T-helper 2 cell treated with Interferon-gamma antibody and Interleukin-4, amounts not matched to agents 5 μg/mL and 100 μg/mL, for 36 hours (primary cell): ENCODE results near the gene SLC22A8.
"Not testable (repeated sequence)": the region's sequence is repeated elsewhere in the genome, so short reads cannot be mapped to it uniquely, and the experiment has no call there.

Source experiments
- DNase-seq: peaks from one replicate; pipeline ENCODE4 v3.0.0; 2021; ENCODE audit warnings: low spot score
- H3K27ac Mint-ChIP-seq: one replicate; pipeline ENCODE4 v1.8.0; 2021; ENCODE audit warnings: mild to moderate bottlenecking, mixed read lengths
- H3K27me3 Mint-ChIP-seq: one replicate; pipeline ENCODE4 v1.8.0; 2021; ENCODE audit warnings: low read depth, mixed read lengths
- H3K36me3 Mint-ChIP-seq: one replicate; pipeline ENCODE4 v1.8.0; 2021; ENCODE audit warnings: low read depth, mixed read lengths
- H3K4me1 Mint-ChIP-seq: one replicate; pipeline ENCODE4 v1.8.0; 2021; ENCODE audit warnings: low read depth, mixed read lengths
- H3K4me3 Mint-ChIP-seq: one replicate; pipeline ENCODE4 v1.8.0; 2022; ENCODE audit warnings: mild to moderate bottlenecking, moderate library complexity, mixed read lengths
- H3K9me3 Mint-ChIP-seq: one replicate; pipeline ENCODE4 v1.8.0; 2021; ENCODE audit warnings: mixed read lengths

SLC22A8 gene

DNA sequence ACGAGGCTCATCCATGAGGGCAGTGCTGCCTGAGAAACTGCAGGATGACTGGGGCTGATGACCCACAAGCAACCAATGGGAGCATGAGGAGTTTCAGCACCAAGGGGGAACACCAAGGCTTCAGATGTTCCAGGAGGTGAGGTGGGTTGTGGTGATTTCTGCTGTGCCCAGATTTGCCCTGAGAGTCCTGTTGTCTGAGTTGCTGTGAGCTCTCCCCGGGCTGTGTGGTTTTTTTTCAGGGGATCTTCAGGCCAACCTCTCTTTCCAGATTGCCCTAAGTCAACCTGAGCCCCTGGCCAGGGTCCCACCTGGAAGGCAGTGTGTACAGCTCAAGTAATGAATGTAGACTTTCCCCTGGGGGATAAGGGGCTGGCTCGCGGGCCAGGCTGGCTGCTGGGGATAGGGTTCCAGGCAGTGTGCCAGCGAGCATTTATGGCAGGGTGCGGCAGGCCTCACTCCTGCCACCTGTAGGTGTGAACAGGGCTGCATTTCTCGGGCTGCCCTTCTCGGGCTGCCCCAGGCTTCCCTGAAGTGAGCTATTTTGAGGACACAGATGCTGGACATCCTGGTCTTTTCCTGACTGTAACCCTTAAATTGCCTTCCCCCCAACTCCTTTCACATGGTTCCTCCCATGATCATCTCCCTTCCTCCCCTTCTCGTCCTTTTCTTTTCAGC, 40.7 kb downstream of the SLC22A8 start:
- no peaks in the 10 kb centered on the region for H3K4me1 Mint-ChIP-seq
- no peak for DNase-seq
- H3K36me3 Mint-ChIP-seq: no peaks in the 10 kb centered on the region
- no peak overlapping the region for H3K27ac Mint-ChIP-seq
- H3K9me3 Mint-ChIP-seq: no peaks in the 10 kb centered on the region
- peaks cover 3% of the 10 kb centered on the region for H3K27me3 Mint-ChIP-seq
- no peak overlapping the region for H3K4me3 Mint-ChIP-seq

DNA sequence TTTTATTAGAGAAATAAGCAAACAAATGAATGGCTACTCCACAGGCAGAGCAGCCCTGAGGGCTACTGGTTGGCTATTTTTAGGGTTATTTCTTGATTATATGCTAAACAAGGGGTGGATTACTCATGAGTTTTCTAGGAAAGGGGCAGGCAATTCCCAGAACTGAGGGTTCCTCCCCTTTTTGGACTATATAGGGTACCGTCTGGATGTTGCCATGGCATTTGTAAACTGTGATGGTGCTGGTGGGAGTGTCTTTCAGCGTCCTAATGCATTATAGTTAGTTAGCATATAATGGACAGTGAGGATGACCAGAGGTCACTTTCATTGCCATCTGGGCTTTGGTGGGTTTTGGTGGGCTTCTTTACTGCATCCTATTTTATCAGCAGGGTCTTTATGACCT, 50.1 kb downstream of the SLC22A8 start:
- H3K36me3 Mint-ChIP-seq: no peaks in the 10 kb centered on the region
- H3K4me1 Mint-ChIP-seq: no peaks in the 10 kb centered on the region
- H3K27ac Mint-ChIP-seq: no peak overlapping the region
- no peak overlapping the region for H3K4me3 Mint-ChIP-seq
- DNase-seq: no peak
- no peaks in the 10 kb centered on the region for H3K9me3 Mint-ChIP-seq
- H3K27me3 Mint-ChIP-seq: peaks cover 9% of the 10 kb centered on the region

DNA sequence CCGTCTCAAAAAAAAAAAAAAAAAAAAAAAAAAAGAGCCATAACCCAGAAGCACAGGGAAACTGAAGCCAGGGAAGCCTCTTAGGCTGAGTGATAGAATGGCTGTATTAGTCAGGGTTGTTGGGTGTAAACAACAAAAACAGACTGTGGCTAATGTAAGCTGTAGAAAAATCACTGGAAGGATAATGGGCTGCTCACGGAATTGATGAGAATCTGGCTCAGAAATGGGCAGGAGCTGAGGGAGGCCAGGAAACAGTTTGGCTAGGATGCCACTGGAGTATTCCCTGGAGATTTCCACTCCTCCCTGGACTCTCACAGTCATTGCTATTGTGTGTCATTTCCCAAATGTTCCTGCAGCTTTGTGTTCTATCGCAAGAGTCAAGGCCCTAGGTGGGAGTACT, 53.2 kb downstream of the SLC22A8 start:
- Mint-ChIP-seq H3K27me3 (peaks cover 7% of the 10 kb centered on the region), H3K4me3 (no peak overlapping the region), H3K9me3 (no peaks in the 10 kb centered on the region)

DNA sequence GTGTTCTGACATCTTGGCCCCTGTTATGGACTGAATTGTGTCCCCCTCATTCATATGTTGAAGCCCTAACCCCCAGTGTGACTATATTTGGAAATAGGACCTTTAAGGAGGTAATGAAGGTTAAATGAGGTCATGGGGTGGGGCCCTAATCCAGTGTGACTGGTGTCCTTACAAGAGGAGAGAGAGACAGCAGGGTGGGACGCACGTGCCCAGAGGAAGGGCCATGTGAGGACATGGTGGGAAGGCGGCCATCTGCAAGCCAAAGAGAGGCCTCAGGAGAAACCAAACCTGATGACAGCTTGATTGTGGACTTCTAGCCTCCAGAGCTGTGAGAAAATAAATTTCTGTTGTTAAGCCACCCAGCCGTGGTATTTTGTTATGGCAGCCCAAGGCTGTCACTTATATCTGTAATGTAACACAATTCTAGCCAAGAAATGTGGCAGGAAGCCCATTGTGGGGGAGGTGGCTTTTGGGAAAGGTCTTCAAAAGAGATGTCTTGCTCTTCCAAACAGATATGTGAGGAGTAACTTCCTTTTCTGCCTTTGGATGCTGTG, 54.5 kb downstream of the SLC22A8 start:
- Mint-ChIP-seq H3K4me3 (no peak overlapping the region), H3K9me3 (no peaks in the 10 kb centered on the region), H3K27ac (no peak overlapping the region), H3K4me1 (no peaks in the 10 kb centered on the region), H3K36me3 (no peaks in the 10 kb centered on the region), H3K27me3 (no peaks in the 10 kb centered on the region)
- no peak for DNase-seq

More for the DNA sequence above, 53.2 kb downstream of the SLC22A8 start:
- DNase-seq: no peak
- Mint-ChIP-seq H3K27ac (no peak overlapping the region), H3K4me1 (no peaks in the 10 kb centered on the region), H3K36me3 (no peaks in the 10 kb centered on the region)

DNA sequence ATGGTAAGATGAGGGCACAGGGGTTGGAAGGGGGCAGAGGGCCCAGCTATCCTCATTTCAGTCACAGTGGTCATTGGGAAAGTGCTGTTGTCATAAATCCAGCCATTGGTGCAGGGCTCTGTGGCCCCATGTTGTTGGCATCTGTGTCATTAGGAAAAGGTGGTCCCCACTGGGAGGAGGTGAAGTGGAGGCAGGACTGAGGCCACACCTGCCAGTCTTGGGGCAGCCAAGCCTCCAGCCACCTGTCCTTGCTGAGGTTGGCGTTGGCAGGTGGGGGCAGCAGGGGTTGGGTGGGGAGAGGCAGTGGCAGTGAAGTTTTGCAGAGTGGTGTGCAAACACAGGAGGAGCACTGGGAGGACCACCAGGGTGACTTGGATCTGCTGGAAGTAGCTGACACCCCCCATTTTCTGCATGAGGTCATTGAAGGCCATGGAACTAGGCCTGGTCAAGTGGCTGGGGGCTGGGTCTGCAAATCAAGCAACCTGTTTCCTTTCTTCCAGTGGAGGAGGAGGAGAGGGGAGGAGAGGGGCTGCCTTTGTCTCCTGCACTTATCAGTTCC, 56.1 kb downstream of the SLC22A8 start:
- H3K36me3 Mint-ChIP-seq: no peaks in the 10 kb centered on the region
- no peaks in the 10 kb centered on the region for H3K9me3 Mint-ChIP-seq
- H3K4me1 Mint-ChIP-seq: no peaks in the 10 kb centered on the region
- no peak overlapping the region for H3K4me3 Mint-ChIP-seq
- no peaks in the 10 kb centered on the region for H3K27me3 Mint-ChIP-seq
- DNase-seq: no peak
- no peak overlapping the region for H3K27ac Mint-ChIP-seq

DNA sequence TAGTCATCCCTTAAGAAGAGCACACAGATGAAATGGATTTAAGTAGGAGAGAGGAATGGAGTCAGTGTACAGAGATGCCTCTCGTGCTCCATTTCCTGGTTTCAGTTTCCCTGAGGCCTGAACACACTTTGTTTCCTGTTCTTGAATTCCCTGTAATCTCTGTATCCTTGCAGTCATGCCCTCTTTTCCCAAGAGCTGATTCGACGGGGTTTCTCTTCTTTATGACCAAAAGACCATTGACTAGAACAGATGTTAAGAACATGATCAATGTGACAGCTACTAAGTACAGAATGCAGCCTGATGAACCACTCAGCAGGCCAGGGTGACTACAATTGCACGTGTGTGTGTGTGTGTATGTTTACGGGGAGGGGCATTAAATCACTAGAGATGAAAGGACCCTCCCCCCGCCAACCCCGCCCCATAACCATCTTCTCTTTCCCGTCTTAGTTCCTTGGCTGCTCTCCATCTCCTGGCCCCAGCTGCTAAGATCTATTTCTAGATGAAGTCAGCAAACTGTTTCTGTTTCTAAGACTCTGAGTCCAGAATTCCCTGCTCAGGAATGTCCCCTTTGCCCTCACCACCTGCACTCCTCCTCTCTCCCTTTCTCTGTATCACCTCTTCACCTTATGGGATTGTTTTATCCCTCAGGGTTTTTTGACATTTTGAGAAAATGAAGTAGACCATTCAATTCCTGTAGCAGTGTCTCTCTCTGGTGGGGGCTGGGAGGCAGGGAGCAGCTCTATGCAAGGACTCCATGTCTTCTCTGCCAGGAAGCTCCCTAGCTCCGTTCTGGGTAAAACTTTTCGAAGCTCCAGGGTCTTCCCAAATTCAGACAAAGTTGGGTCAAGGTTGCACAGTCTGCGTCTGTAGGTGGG, 56.9 kb downstream of the SLC22A8 start:
- Mint-ChIP-seq H3K4me3 (no peak overlapping the region), H3K36me3 (no peaks in the 10 kb centered on the region), H3K9me3 (no peaks in the 10 kb centered on the region), H3K4me1 (no peaks in the 10 kb centered on the region), H3K27ac (no peak overlapping the region), H3K27me3 (peaks cover 2% of the 10 kb centered on the region)
- no peak for DNase-seq

DNA sequence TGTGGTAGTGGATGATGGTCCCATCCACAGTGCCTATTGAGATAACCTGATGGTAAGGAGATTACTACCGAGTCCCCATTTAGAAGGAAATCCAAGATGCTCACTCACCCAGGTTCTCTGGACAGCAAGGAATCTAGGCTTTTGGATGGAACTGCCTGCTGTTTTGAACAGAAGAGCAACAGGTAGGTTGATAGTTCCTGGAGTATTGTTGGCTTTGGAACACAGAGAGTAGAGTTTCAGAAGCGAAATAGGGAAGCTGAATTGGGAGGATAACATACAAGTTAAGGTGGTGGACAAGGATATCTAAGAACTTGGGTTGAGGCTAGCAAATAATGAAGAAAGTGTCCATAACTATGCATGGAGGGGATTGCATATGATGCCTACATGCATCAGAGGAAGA, 58.5 kb downstream of the SLC22A8 start:
- Mint-ChIP-seq H3K27me3 (peaks cover 2% of the 10 kb centered on the region), H3K36me3 (no peaks in the 10 kb centered on the region), H3K4me1 (no peaks in the 10 kb centered on the region), H3K9me3 (no peaks in the 10 kb centered on the region), H3K27ac (no peak overlapping the region), H3K4me3 (no peak overlapping the region)
- DNase-seq: no peak

DNA sequence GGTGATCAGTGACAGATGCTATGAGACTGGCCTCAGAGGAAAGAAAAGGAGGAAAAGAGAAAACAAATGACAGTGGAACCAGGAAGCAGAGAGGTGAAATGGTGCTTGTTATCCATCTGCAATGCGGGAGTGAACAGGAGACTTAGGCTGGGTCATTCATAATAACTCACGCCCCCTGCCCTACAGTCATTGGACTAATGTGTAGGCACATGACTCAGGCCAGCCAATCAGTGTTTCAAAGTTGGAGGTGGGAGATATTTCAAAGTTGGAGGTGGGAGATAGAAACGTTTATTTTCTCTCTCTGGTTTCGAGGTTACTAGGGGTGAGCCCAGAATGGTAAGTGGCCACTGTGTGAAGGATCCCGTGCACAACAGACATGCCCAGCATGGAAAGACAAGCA, 61.2 kb downstream of the SLC22A8 start:
- Mint-ChIP-seq H3K4me1 (no peaks in the 10 kb centered on the region), H3K9me3 (no peaks in the 10 kb centered on the region), H3K4me3 (no peak overlapping the region), H3K27ac (no peak overlapping the region), H3K36me3 (no peaks in the 10 kb centered on the region), H3K27me3 (peaks cover 2% of the 10 kb centered on the region)
- DNase-seq: no peak

DNA sequence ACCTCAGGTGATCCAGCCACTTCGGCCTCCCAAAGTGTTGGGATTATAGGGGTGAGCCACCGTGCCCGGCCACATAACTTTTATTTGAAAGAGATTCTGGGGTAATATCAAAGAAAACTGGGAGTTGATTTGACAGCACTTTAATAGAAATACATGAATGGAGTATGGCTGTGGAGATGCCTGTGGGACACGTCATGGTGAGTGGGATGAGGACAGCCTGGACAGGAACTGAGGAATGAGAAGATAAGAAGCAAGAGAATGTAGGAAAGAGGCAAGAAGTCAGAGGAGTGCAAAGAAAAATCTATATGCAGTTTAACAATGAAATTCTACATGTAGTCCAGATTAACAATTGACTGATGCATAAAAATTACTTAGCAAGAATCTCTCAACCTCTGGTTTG, 61.8 kb downstream of the SLC22A8 start:
- Mint-ChIP-seq H3K4me3 (no peak overlapping the region), H3K9me3 (no peaks in the 10 kb centered on the region), H3K27me3 (peaks cover 2% of the 10 kb centered on the region), H3K36me3 (no peaks in the 10 kb centered on the region), H3K4me1 (no peaks in the 10 kb centered on the region), H3K27ac (no peak overlapping the region)
- DNase-seq: no peak

DNA sequence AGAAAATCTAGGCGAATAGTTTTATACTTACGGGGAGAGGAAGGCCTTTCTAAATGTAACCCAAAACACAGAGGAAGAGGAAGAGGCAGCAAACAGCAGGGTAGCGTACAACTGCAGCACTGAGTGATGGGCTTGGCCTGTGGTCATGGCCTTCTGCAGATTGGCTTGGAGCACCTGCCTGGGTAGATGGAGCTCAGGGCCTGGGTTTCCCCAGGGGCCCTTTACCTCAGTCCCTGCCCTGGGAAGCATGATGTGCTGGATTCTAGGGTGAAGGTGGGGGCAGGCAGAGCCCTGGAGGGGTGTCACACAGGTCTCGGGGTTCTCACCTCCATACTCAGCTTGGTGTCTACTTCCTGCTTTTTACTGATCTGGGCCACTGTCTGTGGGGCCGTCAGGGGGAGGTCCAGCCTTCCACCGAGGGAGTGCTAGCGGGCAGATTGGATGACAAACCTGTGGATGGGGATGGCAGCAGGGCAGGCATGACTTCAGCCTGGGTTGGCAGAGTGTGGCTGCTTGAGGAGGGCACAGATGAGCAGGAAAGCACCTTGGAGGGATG, 66.8 kb downstream of the SLC22A8 start:
- H3K4me1 Mint-ChIP-seq: no peaks in the 10 kb centered on the region
- H3K9me3 Mint-ChIP-seq: no peaks in the 10 kb centered on the region
- DNase-seq: no peak
- H3K27ac Mint-ChIP-seq: no peak overlapping the region
- H3K36me3 Mint-ChIP-seq: no peaks in the 10 kb centered on the region
- no peak overlapping the region for H3K4me3 Mint-ChIP-seq
- peaks cover 20% of the 10 kb centered on the region for H3K27me3 Mint-ChIP-seq

DNA sequence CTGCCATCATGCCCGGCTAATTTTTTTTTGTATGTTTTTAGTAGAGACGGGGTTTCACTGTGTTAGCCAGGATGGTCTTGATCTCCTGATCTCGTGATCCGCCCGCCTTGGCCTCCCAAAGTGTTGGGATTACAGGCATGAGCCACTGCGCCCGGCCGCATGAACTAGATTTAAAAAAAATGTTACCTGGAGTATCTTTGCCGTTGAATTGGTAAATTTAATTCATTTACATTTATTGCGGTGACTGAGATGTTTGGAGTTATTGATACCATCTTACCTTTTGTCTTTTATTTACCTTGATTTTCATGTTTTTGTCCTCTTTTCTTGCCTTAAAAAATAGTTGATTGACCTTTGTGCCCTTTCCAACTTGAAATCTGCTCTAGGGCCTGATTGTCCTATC, 70.1 kb downstream of the SLC22A8 start:
- not testable (repeated sequence) for H3K4me1 Mint-ChIP-seq, DNase-seq, H3K36me3 Mint-ChIP-seq, H3K27ac Mint-ChIP-seq, H3K9me3 Mint-ChIP-seq, H3K4me3 Mint-ChIP-seq
- peaks cover 23% of the 10 kb centered on the region for H3K27me3 Mint-ChIP-seq
